Dedifferentiated amniotic fluid mesenchymal stem cell (primary cell): Measurements from ENCODE around the gene VAT1L.
"Not testable (repeated sequence)": the region's sequence is repeated elsewhere in the genome, so short reads cannot be mapped to it uniquely, and the experiment has no call there.

Source experiments
- DNase-seq: peaks from one replicate; pipeline ENCODE4 v3.0.0-alpha.2; 2016; ENCODE audit errors: extremely low spot score

Gene VAT1L

DNA sequence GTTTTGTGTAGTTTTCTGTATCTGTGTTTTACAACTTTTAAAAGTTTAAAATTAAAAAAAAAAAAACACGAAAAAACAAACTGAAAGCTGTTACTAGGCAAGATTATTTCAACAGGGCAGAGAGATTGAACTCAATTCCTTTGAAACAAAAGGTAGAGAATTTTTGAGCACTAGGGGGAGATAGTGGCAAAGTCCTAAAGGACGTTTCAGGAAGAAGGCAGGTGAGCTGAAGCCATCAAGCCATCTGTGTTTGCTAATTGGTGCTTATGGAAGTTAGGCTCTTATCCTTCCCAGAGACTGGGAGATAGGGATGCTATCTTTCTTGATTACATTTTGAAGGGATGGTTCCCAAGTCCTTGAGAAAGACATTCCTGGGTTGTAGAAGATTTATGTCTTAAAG is 163.4 kb downstream of the VAT1L start:
- DNase-seq, result no peak

DNA sequence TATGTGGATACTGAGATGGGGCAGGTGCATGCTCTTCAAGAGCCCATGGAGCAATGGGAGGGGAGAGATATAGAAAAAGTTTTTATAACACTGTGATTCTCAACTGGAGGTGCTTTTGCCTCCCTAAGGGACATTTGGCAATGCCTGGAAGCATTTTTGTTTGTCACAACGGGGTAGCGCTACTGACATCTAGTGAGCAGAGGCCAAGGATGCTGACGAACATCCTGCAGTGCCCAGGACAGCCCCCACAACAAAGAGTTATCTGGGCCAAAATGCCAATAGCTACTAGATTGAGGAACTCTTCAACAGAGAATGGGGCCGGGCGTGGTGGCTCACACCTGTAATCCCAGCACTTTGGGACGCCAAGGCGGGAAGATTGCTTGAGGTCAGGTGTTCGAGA is 166.8 kb downstream of the VAT1L start:
- DNase-seq, result no peak

DNA sequence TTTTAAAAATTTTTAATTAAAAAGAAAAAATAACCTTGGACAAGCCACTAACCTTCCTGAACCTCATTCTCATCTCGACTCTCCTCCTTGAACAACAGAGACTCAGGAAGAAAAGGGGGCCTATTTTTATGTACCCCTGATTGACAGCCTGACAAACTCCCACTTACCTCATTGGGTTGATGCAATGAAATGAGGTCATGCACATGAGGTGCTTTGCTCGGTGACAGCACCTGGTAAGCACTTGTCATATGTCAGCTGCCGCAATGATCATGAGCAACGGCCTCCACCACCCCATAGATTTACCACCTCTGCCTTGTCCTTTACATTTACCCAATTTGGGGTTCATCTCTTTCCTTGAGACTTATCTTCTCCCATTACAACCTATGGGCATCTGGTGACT is 167.9 kb downstream of the VAT1L start:
- no peak for DNase-seq

DNA sequence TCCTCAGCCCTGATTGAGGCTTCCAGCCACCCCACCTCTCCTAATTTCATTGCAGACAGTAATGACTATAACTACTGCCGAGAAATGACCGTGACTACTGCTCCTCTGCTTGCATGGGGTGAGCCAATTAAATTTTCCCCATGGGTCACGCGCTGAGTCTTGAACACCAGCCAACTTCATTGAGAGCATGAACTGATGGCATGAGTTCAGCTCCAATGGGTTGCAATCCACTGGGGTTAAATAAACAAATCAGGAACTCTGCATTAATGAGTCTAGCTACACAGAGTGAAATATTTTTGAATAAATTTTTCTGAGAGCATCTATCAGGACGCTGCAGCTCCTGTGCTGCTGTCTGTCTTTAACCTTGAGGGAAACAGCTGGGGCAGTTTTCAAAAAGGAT is 172.4 kb downstream of the VAT1L start:
- no peak for DNase-seq

DNA sequence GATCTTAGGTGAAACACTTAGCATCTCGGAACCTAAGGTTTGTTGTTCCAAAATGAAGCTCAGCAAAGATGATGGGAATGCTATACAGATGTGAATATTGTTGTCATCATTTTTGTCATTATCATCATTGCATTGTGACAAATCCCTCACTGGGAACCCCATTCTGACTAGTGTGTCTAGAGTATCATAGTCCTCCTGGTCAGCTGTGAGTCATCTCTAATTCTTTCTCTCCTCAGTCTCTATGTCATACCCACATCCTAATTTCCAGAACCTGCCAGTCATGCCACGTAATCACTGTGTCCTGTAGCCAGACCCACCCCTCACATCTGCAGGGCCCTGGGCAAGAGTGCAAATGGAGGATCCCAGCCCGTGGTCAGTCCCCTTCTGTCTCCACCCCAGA is 173.4 kb downstream of the VAT1L start:
- DNase-seq, result no peak

DNA sequence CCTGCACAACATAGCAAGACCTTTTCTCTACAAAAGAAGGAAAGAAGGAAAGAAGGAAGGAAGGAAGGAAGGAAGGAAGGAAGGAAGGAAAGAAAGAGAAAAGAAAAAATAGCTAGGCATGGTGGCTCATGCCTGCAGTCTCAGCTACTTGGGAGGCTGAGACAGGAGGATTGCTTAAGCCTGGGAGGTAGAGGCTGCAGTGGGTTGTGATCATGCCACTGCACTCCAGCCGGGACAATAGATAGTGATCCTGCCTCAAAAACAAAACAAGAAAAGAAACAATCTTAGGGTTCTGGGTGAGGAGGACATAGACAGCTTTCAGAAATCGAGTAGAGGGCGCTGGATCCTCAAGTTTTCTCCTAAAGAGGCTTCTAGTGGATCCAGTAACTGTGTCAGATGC is 174.3 kb downstream of the VAT1L start:
- DNase-seq, result no peak

DNA sequence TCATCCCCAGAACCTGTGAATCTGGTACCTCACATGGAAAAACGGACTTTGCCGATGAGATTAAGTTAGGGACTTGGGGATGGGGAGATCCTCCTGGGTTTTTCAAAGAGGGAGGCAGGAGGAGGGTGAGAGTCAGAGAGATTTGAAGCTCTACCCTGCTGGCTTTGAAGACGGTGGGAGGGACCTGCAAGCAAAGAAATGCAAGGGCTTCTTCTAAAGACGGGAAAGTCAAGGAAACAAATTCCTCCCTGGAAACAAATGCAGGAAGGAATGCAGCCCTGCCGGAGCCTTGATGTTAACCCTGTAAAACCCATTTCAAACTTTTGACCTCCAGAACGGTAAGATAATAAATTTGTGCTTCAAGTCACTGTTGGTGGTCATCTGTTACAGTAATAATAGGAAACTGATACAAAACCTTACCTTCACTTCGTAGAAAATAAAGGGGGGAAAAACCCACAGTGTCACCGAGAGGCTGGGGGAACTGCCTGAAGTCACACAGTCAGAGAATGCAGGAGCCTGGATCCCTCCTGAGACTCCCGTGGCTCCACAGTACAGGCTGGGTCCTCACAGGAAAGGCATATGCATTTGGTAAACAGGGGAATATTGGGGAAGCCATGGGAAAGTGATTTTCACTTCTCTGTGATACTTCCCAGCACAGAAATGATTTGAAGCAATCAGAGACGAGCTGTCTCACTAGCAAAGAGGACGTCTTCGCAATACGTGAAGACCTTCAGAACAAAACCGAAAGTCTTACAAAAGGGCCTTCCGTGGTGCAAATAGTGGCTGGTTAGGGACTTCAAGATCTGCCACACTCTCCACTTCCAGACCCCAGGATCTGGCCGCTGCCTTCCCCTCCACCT is 175.1 kb downstream of the VAT1L start:
- DNase-seq, result no peak

DNA sequence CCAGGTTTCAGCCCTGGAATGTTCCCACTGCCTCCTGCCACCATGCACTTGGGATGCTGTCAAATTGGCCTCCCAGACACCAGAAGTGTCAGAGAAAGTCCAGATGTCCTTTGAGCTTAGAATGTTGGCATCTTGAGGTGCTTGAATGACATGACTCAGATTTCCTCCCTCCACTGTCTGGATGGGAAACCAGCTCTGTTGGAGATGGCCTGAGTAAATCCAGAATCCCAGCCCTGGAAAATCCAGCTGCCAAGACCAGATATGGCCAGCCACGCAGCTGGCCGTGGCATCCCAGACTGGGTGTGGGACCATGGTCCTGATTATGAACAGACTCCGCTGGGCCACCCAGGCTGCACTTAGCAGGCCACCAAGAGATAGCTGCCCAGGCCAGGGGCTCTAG is 177.0 kb downstream of the VAT1L start:
- DNase-seq, result no peak

DNA sequence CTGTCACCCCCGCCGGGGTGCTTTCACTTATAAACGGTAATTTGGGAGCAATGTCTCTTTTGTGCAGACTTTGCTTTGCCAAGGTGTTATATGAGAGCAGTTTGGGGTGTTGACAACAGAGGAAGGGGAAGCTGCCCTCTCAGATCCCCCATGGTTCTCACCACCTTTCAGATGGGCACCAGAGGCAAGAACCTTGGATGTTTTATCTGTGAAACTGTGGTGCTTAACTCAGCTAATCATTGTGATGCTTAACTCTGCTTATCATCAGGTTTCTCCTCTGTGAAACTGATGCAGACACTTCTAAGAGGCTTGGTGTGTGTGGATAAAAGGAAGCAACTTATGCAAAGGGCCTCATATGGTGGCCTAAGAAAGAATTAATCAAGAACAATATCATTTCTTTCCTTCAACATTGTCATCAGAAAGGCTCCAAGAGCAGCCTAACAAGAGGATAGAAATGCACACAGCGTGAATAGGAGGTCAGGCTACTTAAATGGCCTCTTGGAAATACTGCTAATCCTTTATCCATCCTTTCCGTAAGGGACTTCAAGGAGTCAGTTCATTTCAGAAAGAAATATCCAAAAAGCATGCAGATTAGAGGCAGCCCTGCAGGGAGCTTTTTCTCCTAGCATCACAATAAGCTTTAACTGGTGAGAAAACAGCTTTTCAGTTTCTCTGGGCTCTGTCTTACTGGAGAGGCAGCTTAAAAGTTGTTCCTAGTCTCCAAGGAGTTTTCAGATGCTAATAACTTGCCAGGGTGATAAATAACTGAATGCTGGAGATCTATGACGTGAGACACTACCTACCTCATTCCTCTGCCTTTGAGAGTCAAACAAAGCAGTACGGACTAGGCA is 178.9 kb downstream of the VAT1L start:
- DNase-seq, result no peak

DNA sequence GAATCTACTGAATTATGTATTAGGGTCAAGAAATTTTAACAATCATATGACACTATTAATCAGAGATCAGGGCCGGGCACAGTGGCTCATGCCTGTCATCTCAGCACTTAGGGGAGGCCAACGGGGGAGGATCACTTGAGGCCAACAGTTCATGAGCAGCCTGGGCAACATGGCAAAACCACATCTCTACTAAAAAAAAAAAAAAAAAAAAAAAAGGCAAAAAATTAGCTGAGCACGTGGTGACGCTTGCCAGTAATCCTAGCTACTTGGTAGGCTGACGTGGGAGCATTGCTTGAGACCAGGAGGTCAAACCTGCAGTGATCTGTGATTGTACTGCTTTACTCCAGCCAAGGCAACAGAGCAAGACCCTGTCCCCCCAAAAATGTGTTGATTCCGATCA is 181.5 kb downstream of the VAT1L start:
- no peak for DNase-seq

DNA sequence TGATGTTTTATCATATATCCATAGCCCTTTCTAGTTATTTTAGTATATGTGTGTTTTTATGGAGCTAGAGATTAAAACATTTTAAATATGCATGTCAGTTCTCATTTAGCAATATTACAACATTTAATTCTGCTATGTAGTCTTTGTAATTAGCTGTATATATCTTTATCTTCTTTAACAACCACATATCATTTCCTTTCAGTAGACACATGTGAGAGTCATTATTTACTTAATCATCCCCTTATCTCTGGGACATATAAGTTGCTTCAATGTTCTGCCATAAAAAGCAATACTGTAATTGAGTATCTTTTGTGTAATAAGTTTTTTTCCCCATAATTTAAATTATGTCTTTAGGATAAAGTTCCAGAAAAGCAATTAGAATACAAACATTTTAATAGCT is 182.0 kb downstream of the VAT1L start:
- DNase-seq, result no peak

DNA sequence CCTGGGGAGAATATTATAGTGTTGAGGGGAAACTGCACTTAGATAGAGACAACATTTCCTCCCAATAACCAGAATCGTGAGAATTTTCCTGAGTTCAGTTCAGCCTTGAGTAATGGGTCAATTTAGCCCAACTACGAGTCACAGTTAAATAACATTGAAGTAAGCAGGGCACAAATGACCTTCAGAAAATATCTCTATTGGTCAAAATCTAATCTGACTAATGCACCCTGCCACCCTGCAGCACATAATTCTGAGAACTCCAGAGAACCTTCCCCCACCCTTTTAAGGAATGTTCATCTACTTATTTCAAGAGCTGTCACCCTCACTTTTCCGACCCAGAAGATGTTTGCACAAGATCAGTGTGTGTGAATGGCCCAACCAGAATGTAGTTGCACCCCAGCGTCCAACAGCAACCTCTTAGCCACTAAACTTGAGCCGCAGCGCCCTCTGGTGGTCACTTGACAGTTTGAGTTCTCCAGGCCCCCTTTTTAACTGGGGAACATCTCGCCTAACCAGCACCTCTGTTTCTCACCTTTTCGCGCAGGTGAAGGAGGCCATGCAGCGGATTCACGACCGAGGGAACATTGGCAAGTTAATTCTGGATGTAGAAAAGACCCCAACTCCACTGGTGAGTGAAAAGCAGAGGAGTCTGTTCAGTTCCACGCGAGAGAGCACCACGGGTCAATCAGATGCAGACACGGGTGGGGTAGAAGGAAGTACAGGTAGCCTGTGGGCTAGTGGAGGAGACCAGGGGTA is 183.1 kb downstream of the VAT1L start:
- DNase-seq, result no peak

DNA sequence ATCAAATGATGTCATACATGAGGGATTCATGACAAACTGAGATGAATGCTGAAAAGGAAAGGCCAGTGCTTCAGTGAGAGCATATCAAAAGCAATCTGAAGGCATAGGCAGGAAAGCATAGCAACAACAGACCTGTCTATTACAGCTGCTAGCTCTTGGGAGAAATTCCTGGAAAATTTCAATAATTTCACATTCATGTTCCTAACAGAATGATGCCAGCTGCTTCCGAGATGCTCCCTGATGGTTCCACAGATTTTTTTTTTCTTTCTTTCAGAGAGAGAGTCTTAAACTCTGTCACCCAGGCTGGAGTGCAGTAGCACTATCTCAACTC is 183.7 kb downstream of the VAT1L start:
- DNase-seq, result no peak

DNA sequence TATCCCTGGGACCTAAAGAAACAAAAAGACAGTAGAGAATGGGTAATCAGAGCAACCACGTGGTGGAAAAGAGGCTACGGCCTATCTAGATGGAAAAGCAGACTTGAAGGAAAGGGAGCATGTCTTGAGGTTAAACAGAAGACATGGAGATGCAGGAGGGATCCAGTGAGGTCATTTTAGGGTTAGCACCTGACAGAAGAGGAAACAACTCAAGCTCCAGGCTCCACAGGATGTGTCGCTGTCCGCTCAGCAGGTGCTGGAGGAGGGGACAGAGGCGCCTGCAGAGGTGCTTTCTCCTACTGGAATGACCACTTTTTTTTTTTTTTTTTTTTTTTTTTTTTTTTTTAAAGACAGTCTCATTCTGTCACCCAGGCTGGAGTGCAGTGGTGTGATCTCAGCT is 186.5 kb downstream of the VAT1L start:
- no peak for DNase-seq

DNA sequence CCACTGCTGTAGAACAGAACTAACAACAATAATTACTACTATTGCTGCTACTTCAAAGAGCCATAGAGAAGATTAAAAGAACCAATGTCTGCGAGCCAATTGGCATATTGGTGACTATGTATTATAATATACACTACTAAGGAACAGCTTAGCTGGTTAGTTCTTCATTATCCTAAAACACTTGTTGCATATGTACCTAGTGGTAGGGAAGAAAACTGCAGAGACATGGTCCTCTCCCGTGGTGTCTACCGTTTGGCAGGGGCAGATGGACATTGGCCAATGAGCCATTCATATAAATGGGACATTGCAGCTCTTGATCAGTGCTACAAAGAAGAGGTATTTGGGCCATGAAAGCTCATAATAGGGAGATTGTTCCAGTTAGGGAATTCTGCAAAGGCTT is 187.6 kb downstream of the VAT1L start:
- no peak for DNase-seq

DNA sequence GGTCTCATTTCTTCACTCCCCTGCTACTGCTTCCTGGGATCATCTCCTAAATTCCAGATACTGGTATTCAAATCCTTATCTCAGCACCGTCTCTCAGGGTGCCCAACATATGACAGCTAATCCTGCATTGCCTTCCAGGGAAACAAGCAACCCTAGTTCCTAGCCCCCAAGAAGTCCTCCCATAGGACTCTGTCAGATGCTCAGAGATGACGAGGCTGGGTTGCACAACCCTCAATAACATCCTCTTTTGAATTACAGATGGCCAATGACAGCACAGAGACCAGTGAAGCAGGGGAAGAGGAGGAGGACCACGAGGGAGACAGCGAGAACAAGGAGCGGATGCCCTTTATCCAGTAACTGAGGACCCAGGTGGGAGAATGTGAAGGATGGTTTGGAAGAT is 189.0 kb downstream of the VAT1L start:
- DNase-seq, result no peak

DNA sequence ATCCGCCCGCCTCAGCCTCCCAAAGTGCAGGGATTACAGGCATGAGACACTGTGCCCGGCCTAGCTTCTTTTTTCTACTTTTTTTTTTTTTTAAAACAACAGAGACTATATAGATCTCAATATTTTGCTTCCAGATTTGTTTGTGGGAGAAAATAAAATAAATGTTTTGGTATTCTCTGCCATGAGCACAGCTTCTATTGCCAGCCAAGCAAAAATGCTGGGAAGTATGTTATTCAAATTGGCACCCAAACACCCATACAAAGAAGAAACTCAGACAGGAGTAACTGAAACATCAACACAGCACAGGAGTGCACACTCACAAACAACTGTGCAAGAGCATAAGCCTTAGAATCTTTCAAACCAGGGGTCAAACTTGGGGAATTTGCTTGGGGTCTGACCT is 196.7 kb downstream of the VAT1L start:
- no peak for DNase-seq

DNA sequence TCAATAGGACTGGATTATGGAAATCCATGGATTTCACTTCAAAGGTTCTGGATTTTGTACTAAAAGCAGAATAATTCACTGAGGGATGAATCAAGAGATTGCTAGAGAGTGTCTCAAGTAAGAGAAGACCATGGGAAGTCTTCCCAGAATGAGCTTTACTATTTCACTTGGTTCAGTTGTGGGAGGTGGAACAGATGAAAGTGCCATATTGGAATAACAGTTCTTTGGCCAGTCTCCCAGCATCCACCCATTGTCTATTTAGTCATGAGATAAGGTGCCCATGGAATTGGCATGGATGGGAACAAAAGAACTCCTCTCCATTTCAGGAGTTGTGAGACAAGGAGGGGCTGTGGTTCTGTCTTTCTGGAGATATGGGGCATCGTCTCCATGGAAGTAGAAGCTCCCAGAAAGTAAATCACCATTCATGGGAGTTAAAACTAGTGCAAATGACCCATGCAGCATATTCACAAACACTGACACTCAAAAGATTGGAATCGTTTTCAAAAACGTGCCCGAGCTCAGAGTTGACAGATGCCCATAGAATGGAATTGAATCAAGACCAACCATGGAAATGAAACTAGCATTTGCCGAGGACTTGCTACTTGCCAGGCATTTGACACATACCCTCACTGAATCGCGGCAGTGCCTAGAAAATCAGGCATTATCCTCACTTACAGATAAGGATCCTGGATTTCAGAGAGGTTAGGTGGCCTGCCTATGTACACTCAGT is 197.8 kb downstream of the VAT1L start:
- no peak for DNase-seq

DNA sequence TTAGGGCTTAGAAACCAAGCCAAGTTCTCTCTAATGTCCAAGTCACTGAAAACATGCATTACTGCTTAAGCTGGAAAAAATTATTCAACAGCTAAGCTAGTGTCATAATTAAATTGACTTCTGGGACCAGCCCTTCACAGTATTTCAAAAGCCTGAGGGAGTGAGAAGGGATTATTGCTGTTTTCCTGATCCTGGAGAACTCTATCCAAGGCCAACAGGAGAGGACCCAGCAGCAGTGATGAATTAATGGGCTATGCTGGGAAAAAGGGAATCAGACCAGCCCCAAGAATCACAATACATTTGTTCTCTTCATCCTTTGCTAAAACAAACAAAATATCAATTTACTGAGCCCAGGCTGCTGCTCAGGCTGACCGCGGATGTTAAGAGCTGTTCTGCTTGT is 199.4 kb downstream of the VAT1L start:
- no peak for DNase-seq

DNA sequence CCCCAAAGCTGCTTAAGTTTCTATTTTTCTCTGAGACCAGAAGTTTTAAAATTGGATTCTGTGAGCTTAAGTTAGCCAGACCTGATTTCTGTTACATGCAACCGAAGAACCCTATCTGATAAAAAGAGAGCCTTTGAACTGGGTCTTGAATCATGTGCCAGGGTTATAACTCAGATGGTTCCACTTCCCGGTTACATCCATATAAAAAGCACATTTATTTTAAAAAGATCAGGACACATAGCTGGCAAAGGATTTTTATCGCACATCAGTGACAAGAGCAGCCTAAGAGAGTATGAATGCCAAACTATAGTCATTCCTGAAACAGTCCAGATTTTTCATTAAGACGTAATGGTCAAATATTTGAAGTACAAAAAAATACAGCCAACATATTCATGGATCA is 201.5 kb downstream of the VAT1L start:
- DNase-seq, result no peak

DNA sequence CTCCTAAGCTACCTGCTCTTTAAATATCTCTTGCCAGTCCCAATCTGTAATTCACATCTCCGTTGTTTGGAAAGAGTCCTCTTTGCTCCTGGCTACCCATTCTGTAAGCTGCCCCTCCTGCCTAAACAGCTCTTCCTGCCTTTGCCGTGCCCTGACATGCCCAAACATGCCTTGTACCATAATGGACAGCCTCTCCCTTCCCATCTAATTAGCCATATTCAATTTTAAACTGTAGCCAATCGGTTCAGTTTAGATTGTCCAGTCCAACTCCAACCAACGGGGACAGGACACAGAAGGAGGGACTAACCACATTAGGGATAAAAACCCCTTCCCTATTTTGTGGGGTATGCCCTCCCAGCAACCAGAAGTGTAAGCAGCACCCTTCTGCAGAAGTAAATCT is 203.3 kb downstream of the VAT1L start:
- DNase-seq, result no peak

DNA sequence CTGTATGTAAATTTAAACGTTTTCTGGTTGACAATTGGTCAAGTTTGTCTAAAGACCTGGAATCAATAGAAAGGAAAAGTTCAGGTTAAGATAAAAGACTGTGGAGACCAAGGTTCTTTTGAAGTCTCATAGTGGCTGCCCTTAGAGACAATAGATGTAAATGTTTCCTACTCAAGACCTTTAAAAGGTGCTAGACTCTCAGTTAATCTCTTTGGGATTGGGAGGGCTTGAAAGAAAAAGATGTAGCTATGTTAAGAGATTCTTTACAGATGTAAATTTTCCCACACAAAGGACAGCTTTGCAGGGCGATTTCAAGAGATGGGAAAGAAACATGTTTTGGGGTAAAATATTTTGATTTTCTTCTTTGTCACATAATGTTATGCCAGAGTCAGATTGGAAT is 204.0 kb downstream of the VAT1L start:
- not testable (repeated sequence) for DNase-seq
